8988T (cell line): ENCODE data around the gene TEKTIP1.
"Not testable (repeated sequence)": the region's sequence is repeated elsewhere in the genome, so short reads cannot be mapped to it uniquely, and the experiment has no call there.

Experiments used
- DNase-seq: peaks from one replicate; pipeline ENCODE4 v3.0.0; 2011

TEKTIP1 gene

GRCh38 chr19:3524078-3524842, 14.7 kb upstream of the TEKTIP1 start:
- DNase-seq: no peak

- no peak for DNase-seq
Measured at GRCh38 chr19:3524904-3525451, 14.0 kb upstream of the TEKTIP1 start.

- DNase-seq: no peak
Measured at GRCh38 chr19:3526507-3527237, 12.3 kb upstream of the TEKTIP1 start.

- DNase-seq: no peak
Measured at GRCh38 chr19:3527238-3527910, 11.6 kb upstream of the TEKTIP1 start.

GRCh38 chr19:3528080-3528479, 10.9 kb upstream of the TEKTIP1 start:
- no peak for DNase-seq

GRCh38 chr19:3528539-3529211, 10.3 kb upstream of the TEKTIP1 start:
- DNase-seq: no peak

GRCh38 chr19:3529299-3529698, 9.7 kb upstream of the TEKTIP1 start:
- DNase-seq: not testable (repeated sequence)

- no peak for DNase-seq
Measured at GRCh38 chr19:3530389-3530788, 8.6 kb upstream of the TEKTIP1 start.

- DNase-seq: no peak
Measured at GRCh38 chr19:3531716-3532115, 7.3 kb upstream of the TEKTIP1 start.

GRCh38 chr19:3532154-3532786, 6.7 kb upstream of the TEKTIP1 start:
- no peak for DNase-seq

GRCh38 chr19:3533033-3533432, 5.9 kb upstream of the TEKTIP1 start:
- DNase-seq: no peak

- DNase-seq: no peak
Measured at GRCh38 chr19:3533563-3534216, 5.3 kb upstream of the TEKTIP1 start.

GRCh38 chr19:3534375-3535234, 4.4 kb upstream of the TEKTIP1 start:
- DNase-seq: no peak

GRCh38 chr19:3535235-3535535, 3.8 kb upstream of the TEKTIP1 start:
- DNase-seq: no peak

GRCh38 chr19:3535563-3535965, 3.4 kb upstream of the TEKTIP1 start:
- no peak for DNase-seq

GRCh38 chr19:3535981-3536380, 3.0 kb upstream of the TEKTIP1 start:
- no peak for DNase-seq

GRCh38 chr19:3536429-3537100, 2.4 kb upstream of the TEKTIP1 start:
- DNase-seq: no peak

- no peak for DNase-seq
Measured at GRCh38 chr19:3537101-3537437, 1.9 kb upstream of the TEKTIP1 start.

- DNase-seq: no peak
Measured at GRCh38 chr19:3537438-3538240, 1.3 kb upstream of the TEKTIP1 start.
